ENCODE measurements around the gene PPP1CA. TPM values are rescaled to one million over a fixed set of nuclear protein-coding genes. Genes with fewer than 3 reads are reported as not detected.
"Not testable (repeated sequence)": the region's sequence is repeated elsewhere in the genome, so short reads cannot be mapped to it uniquely, and the experiment has no call there.

The PPP1CA gene
- total RNA-seq, 2 donors from 2014 or later = 211 to 244 TPM

DNA sequence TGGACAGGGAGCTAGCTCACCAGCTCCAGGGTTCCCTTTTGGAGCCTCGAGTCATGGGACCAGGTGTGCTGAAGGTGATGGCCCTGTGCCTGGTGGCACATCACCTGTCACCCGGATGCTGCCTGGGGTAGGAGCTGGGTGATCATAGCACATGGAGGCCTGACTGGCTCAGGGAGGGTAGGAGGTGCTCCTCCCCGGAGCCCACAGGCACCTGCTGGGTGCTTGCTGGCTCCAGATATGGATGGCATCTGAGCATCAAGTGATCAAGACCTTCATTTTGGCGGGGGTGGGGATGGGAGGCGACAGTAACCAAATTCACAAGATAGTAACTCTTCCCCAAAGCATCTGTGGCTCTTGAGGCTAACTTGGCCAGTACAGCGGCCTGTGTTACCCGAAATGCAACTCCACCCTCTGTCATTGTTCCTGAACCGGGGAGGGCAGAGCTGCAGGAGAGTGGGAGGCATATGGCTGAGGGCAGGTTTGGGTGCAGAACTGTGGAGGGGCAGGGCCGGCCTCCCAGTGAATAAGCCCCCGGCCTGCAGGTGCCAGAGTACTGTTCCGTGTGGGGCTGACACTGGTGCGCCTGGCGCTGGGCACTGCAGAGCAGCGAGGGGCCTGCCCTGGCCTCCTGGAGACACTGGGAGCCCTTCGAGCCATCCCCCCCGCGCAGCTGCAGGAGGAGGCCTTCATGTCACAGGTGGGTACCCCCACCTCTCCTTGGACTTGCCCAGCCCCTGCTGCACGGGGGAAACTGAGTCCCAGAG lies 7.0 kb upstream of the PPP1CA start:
- H3K4me1 Mint-ChIP-seq (ENCODE audit: low read depth) = peaks cover 89% of the 10 kb centered on the region
- ATAC-seq (replicated peaks in 1 of 2) (peak; percentile 7 to 20), DNase-seq (no peak)
- H3K27me3 Mint-ChIP-seq (ENCODE audit: low read depth) = no peaks in the 10 kb centered on the region
- H3K4me3 Mint-ChIP-seq = peak overlapping the region; percentile 91 to 96
- peaks cover 5 to 11% of the 10 kb centered on the region in 2 donors for H3K36me3 Mint-ChIP-seq (ENCODE audit: insufficient read depth in 2 of 2)
- peak overlapping the region; percentile 90 for H3K27ac Mint-ChIP-seq
- H3K9me3 Mint-ChIP-seq = no peaks in the 10 kb centered on the region

DNA sequence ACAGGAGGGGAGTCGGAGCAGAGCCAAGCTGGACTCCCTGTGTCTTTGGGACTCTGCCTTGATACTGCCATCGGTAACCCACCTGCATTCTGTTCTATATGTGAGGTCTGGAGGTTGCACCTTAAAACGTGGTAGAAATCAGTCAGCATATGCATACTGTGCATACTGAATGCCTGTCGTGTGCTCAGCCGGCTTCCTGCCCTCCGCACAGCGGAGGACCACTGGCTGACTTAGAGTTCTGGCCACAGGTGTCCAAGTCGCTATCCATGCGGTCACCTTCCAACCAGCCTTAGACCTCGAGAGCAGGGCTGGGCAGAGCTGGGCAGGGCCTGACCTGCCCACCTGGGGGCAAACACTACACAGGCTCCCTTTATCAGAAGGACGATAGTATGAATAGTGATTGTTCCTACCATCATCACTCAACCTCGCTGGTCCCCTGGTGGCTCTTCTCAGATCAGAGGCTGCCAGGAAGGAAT lies 6.1 kb upstream of the PPP1CA start:
- Mint-ChIP-seq H3K4me1 (ENCODE audit: low read depth) (peaks cover 89% of the 10 kb centered on the region), H3K4me3 (peak overlapping the region; percentile 91 to 96), H3K9me3 (no peaks in the 10 kb centered on the region), H3K27me3 (ENCODE audit: low read depth) (no peaks in the 10 kb centered on the region), H3K36me3 (ENCODE audit: insufficient read depth in 2 of 2) (peaks cover 6 to 11% of the 10 kb centered on the region in 2 donors), H3K27ac (peak overlapping the region; percentile 90)
- peak in 1 of 2 donors; percentile 20 for ATAC-seq (replicated peaks in 1 of 2)
- DNase-seq = no peak

- Mint-ChIP-seq H3K9me3 (no peaks in the 10 kb centered on the region), H3K27ac (peak overlapping the region; percentile 86), H3K36me3 (ENCODE audit: insufficient read depth in 2 of 2) (peaks cover 6 to 11% of the 10 kb centered on the region in 2 donors), H3K4me3 (peak overlapping the region; percentile 91 to 96), H3K27me3 (ENCODE audit: low read depth) (no peaks in the 10 kb centered on the region), H3K4me1 (ENCODE audit: low read depth) (peaks cover 84% of the 10 kb centered on the region)
- no peak for ATAC-seq (replicated peaks in 1 of 2)
- DNase-seq = no peak
Measured at GRCh38 chr11:67406969-67407687, 5.5 kb upstream of the PPP1CA start.

DNA sequence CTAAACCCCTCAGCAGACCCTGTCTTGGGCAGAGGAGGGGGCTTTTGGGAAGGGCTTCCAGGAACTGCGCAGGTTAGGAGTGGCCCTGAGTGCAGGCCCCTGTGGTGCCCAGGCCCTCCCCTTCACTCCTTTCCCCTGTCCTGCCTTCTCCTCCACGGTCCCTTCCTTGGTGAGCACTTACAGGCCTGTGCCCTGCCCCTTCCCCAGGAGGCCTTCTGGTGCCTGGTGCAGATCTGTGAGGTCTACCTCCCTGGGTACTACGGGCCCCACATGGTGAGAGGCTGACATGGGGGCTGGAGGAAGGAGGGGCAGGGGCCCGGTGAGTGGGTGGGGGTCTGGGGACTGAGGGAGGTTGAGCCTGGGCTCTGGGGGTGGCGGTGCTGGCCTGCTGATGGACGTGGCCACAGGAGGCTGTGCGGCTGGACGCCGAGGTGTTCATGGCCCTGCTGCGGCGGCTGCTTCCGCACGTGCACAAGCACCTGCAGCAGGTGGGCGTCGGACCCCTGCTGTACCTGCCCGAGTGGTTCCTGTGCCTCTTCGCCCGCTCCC lies 4.8 kb upstream of the PPP1CA start:
- Mint-ChIP-seq H3K27ac (peak overlapping the region; percentile 62), H3K9me3 (no peaks in the 10 kb centered on the region), H3K36me3 (ENCODE audit: insufficient read depth in 2 of 2) (peaks cover 6 to 11% of the 10 kb centered on the region in 2 donors), H3K4me3 (peak overlapping the region; percentile 91 to 96), H3K27me3 (ENCODE audit: low read depth) (no peaks in the 10 kb centered on the region), H3K4me1 (ENCODE audit: low read depth) (peaks cover 78% of the 10 kb centered on the region)
- no peak for ATAC-seq (replicated peaks in 1 of 2)
- DNase-seq = no peak

DNA sequence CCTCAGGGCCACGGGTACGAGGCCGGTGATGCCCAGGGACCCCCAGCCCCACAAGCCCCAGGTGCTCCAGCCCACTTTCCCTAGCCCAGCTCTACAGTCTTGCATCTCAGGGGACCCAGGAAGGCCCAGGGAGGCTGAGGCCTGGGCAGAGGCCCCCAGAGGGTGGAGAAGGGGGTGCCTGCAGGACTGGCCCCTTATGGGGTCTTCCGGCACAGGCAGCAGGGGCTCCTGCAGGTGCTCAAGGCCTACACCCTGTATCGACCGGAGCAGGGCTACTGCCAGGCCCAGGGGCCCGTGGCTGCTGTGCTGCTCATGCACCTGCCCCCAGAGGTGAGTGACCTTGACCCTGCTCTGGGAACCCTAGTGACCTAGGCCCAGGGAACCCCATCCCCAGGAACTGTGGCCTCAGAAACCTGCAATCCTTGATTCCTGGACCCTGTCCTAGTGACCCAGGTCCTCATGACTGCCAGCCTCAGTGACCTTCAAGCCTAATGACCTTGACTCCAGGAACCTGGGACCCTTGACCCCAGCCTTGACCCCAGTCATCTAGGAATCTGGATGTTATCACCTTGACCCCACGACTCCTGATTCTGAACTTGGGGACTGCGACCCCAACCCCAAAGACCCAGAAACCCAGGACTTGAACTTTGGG lies 4.2 kb upstream of the PPP1CA start:
- H3K4me3 Mint-ChIP-seq = peak overlapping the region; percentile 91 to 96
- H3K4me1 Mint-ChIP-seq (ENCODE audit: low read depth) = peaks cover 71% of the 10 kb centered on the region
- DNase-seq (no peak), ATAC-seq (replicated peaks in 1 of 2) (no peak)
- H3K36me3 Mint-ChIP-seq (ENCODE audit: insufficient read depth in 2 of 2) = peaks cover 6 to 11% of the 10 kb centered on the region in 2 donors
- no peaks in the 10 kb centered on the region for H3K27me3 Mint-ChIP-seq (ENCODE audit: low read depth)
- H3K27ac Mint-ChIP-seq = peak overlapping the region; percentile 81
- H3K9me3 Mint-ChIP-seq = no peaks in the 10 kb centered on the region

GRCh38 chr11:67405196-67405567 lies 3.5 kb upstream of the PPP1CA start:
- DNase-seq (no peak), ATAC-seq (replicated peaks in 1 of 2) (no peak)
- Mint-ChIP-seq H3K27ac (peak overlapping the region; percentile 81), H3K36me3 (ENCODE audit: insufficient read depth in 2 of 2) (peaks cover 9 to 11% of the 10 kb centered on the region in 2 donors), H3K9me3 (no peaks in the 10 kb centered on the region), H3K4me1 (ENCODE audit: low read depth) (peaks cover 71% of the 10 kb centered on the region), H3K4me3 (peak overlapping the region; percentile 91 to 96), H3K27me3 (ENCODE audit: low read depth) (no peaks in the 10 kb centered on the region)

GRCh38 chr11:67404515-67405195 lies 3.0 kb upstream of the PPP1CA start:
- peaks cover 70% of the 10 kb centered on the region for H3K4me1 Mint-ChIP-seq (ENCODE audit: low read depth)
- DNase-seq (peak in 1 of 2 donors; percentile 65), ATAC-seq (replicated peaks in 1 of 2) (peak in 1 of 2 donors; percentile 6)
- H3K4me3 Mint-ChIP-seq = peak overlapping the region; percentile 91 to 96
- H3K36me3 Mint-ChIP-seq (ENCODE audit: insufficient read depth in 2 of 2) = peaks cover 9% of the 10 kb centered on the region in 2 donors
- peak overlapping the region; percentile 81 for H3K27ac Mint-ChIP-seq
- no peaks in the 10 kb centered on the region for H3K27me3 Mint-ChIP-seq (ENCODE audit: low read depth)
- no peaks in the 10 kb centered on the region for H3K9me3 Mint-ChIP-seq

GRCh38 chr11:67403085-67403484 lies 1.4 kb upstream of the PPP1CA start:
- H3K27me3 Mint-ChIP-seq (ENCODE audit: low read depth); H3K9me3 Mint-ChIP-seq; DNase-seq; ATAC-seq (replicated peaks in 1 of 2): not testable (repeated sequence)
- Mint-ChIP-seq H3K4me1 (ENCODE audit: low read depth) (peaks cover 68% of the 10 kb centered on the region), H3K36me3 (ENCODE audit: insufficient read depth in 2 of 2) (peaks cover 9 to 11% of the 10 kb centered on the region in 2 donors), H3K27ac (peak overlapping the region; percentile 94), H3K4me3 (peak overlapping the region; percentile 91 to 96)

DNA sequence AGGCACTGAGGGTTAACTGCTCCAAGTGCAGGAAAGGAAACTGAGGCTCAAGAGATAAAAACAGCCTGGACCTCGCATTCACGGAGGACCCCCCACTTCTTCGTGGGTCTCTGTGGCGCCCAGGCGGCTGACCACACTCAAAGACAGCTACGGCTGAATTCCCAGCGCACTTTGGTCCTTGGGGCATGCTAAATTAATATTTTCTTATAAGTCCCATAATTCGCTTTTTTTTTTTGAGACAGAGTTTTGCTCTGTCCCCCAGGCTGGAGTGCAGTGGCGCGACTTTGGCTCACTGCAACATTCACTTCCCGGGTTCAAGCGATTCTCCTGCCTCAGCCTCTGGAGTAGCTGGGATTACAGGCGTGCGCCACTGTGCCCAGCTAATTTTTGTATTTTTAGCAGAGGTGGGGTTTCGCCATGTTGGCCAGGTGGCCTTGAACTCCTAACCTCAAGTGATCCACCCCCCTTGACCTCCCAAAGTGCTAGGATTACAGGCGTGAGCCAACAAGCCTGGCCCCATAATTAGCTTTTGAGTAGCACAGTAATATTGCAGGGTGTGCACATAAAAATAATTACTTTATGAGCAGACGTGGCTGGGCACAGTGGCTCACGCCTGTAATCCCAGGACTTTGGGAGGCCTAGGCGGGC lies 658 bp upstream of the PPP1CA start:
- not testable (repeated sequence) for ATAC-seq (replicated peaks in 1 of 2)

GRCh38 chr11:67400942-67401494 lies 640 bp downstream of the PPP1CA start:
- H3K36me3 Mint-ChIP-seq (ENCODE audit: insufficient read depth in 2 of 2) = peaks cover 9 to 13% of the 10 kb centered on the region in 2 donors
- no peaks in the 10 kb centered on the region for H3K9me3 Mint-ChIP-seq
- DNase-seq (no peak), ATAC-seq (replicated peaks in 1 of 2) (peak; percentile 0 to 1)
- H3K4me3 Mint-ChIP-seq = peak overlapping the region; percentile 85 to 91
- H3K4me1 Mint-ChIP-seq (ENCODE audit: low read depth) = peaks cover 68% of the 10 kb centered on the region
- peak overlapping the region; percentile 93 for H3K27ac Mint-ChIP-seq
- H3K27me3 Mint-ChIP-seq (ENCODE audit: low read depth) = no peaks in the 10 kb centered on the region

More for the DNA sequence above, 658 bp upstream of the PPP1CA start:
- H3K27me3 Mint-ChIP-seq (ENCODE audit: low read depth); DNase-seq; H3K9me3 Mint-ChIP-seq; H3K27ac Mint-ChIP-seq: not testable (repeated sequence)
- Mint-ChIP-seq H3K4me3 (peak overlapping the region; percentile 91 to 96), H3K4me1 (ENCODE audit: low read depth) (peaks cover 68% of the 10 kb centered on the region), H3K36me3 (ENCODE audit: insufficient read depth in 2 of 2) (peaks cover 9 to 17% of the 10 kb centered on the region in 2 donors)

GRCh38 chr11:67400251-67400941 lies 1.3 kb downstream of the PPP1CA start:
- peaks cover 62% of the 10 kb centered on the region for H3K4me1 Mint-ChIP-seq (ENCODE audit: low read depth)
- peak overlapping the region; percentile 85 to 91 for H3K4me3 Mint-ChIP-seq
- no peaks in the 10 kb centered on the region for H3K9me3 Mint-ChIP-seq
- peak overlapping the region; percentile 93 for H3K27ac Mint-ChIP-seq
- ATAC-seq (replicated peaks in 1 of 2) = no peak
- peaks cover 9 to 11% of the 10 kb centered on the region in 2 donors for H3K36me3 Mint-ChIP-seq (ENCODE audit: insufficient read depth in 2 of 2)
- DNase-seq = no peak
- no peaks in the 10 kb centered on the region for H3K27me3 Mint-ChIP-seq (ENCODE audit: low read depth)

All from activated T-cell treated with anti-CD3 and anti-CD28 coated beads, Interleukin-2, amount 50 U/mL, for 72 hours (primary cell).